Fibroblast of lung (primary cell): Measurements from ENCODE around the gene CALML4. TPM values are rescaled to one million over a fixed set of nuclear protein-coding genes. Genes with fewer than 3 reads are reported as not detected.

Experiments
- DNase-seq, 2 donors: peaks; one replicate each; pipeline versions ENCODE4 v3.0.0 to v3.0.0-alpha.2; 2010; ENCODE audit warnings: low read depth in 2 of 2
- H2AFZ ChIP-seq: 2 replicates; pipeline ENCODE4 v1.5.1; 2012; ENCODE audit warnings: low read length, control low read depth, inconsistent platforms
- H3K27ac ChIP-seq: 2 replicates; pipeline ENCODE4 v1.5.1; 2011; ENCODE audit warnings: low read length, control low read depth; ENCODE audit not compliant: insufficient read depth
- H3K27me3 ChIP-seq: 2 replicates; pipeline ENCODE4 v1.5.1; 2011; ENCODE audit warnings: mild to moderate bottlenecking, low read length; ENCODE audit not compliant: control insufficient read depth, insufficient read depth
- H3K36me3 ChIP-seq: 2 replicates; pipeline ENCODE4 v1.5.1; 2011; ENCODE audit warnings: low read length; ENCODE audit not compliant: control insufficient read depth, insufficient read depth
- H3K4me1 ChIP-seq: 2 replicates; pipeline ENCODE4 v1.5.1; 2011; ENCODE audit warnings: low read length; ENCODE audit not compliant: control insufficient read depth, insufficient read depth; ENCODE audit errors: extremely low read depth
- H3K4me2 ChIP-seq: 2 replicates; pipeline ENCODE4 v1.5.1; 2011; ENCODE audit warnings: low read length, control low read depth; ENCODE audit not compliant: insufficient read depth; ENCODE audit errors: extremely low read depth
- H3K4me3 ChIP-seq, 4 experiments: fragments of 200-600 bp in 1 of 4; sonication (generic) in 1 of 4; replicated peaks in 1 of 4; 2 replicates each; pipeline ENCODE4 v1.5.1; 2011 to 2016; ENCODE audit warnings: low read length in 4 of 4, low read depth in 3 of 4, mild to moderate bottlenecking in 3 of 4, control low read depth in 2 of 4, inconsistent platforms in 1 of 4, mixed read lengths in 1 of 4; ENCODE audit not compliant: insufficient read depth in 1 of 4; ENCODE audit errors: control extremely low read depth in 1 of 4
- H3K79me2 ChIP-seq: 2 replicates; pipeline ENCODE4 v1.5.1; 2012; ENCODE audit warnings: mild to moderate bottlenecking, low read length, inconsistent platforms; ENCODE audit not compliant: control insufficient read depth, insufficient read depth
- H3K9ac ChIP-seq: 2 replicates; pipeline ENCODE4 v1.5.1; 2011; ENCODE audit warnings: mild to moderate bottlenecking, low read length, control low read depth; ENCODE audit not compliant: insufficient read depth
- H3K9me3 ChIP-seq: 2 replicates; pipeline ENCODE4 v1.5.1; 2012; ENCODE audit warnings: low read depth, low read length; ENCODE audit not compliant: control insufficient read depth, insufficient read depth
- H4K20me1 ChIP-seq: 2 replicates; pipeline ENCODE4 v1.5.1; 2011; ENCODE audit warnings: low read length; ENCODE audit not compliant: control insufficient read depth, insufficient read depth; ENCODE audit errors: extremely low read depth
- CTCF ChIP-seq, 2 donors: IDR thresholded peaks in 1 of 2; conservative IDR thresholded peaks in 1 of 2; 1 replicate in 1 of 2; 2 replicates in 1 of 2; pipeline ENCODE4 v1.5.1; 2011 to 2012; ENCODE audit warnings: low read length in 2 of 2, control low read depth in 1 of 2, inconsistent platforms in 1 of 2, low read depth in 1 of 2, mild to moderate bottlenecking in 1 of 2
- EZH2 ChIP-seq: IDR thresholded peaks from 2 replicates; pipeline ENCODE4 v1.5.1; 2012; ENCODE audit warnings: low read length, control low read depth, mild to moderate bottlenecking; ENCODE audit errors: missing control alignments
- polyA plus RNA-seq, 2 donors: library from polyadenylated mRNA; depleted of rRNA in 1 of 2; stranded (reverse) in 1 of 2; unstranded in 1 of 2; fragments of >200 nt; gene quantifications; 2 replicates each; pipeline ENCODE4 v1.2.1, GENCODE V29; 2011 to 2012; ENCODE audit warnings: missing spikeins in 1 of 2
- total RNA-seq: library from RNA; depleted of rRNA; stranded (reverse); fragments of >200 nt; gene quantifications from 2 replicates; pipeline ENCODE4 v1.2.1, GENCODE V29; 2014

CALML4 gene
- total and polyA plus RNA-seq, 2 donors (not counting 1 experiment from before 2014, with no cell fraction given) = 1.8 to 2.0 TPM

GRCh38 chr15:68201879-68202261, 3.3 kb downstream of the CALML4 start:
- Histone ChIP-seq H3K27ac (no peak overlapping the region), H4K20me1 (no peaks in the 10 kb centered on the region), H3K4me2 (no peak overlapping the region), H3K4me3 (no peak overlapping the region), H3K27me3 (no peaks in the 10 kb centered on the region), H3K9me3 (no peaks in the 10 kb centered on the region), H3K9ac (no peak overlapping the region), H3K4me1 (no peaks in the 10 kb centered on the region), H2AFZ (no peak overlapping the region), H3K79me2 (no peaks in the 10 kb centered on the region), H3K36me3 (peaks cover 2% of the 10 kb centered on the region)
- TF ChIP-seq EZH2 (no peak), CTCF (conservative IDR thresholded peaks at IDR 0.05 in 1 of 2, IDR thresholded peaks at IDR 0.05 in 1 of 2; ENCODE audit: low read depth in 1 of 2, low read length in 2 of 2) (no peak)
- DNase-seq = no peak

GRCh38 chr15:68201153-68201878, 3.8 kb downstream of the CALML4 start:
- no peak overlapping the region for H3K4me2 ChIP-seq
- no peaks in the 10 kb centered on the region for H3K9me3 ChIP-seq
- no peak for DNase-seq
- no peak overlapping the region for H2AFZ ChIP-seq
- H3K79me2 ChIP-seq = no peaks in the 10 kb centered on the region
- no peaks in the 10 kb centered on the region for H3K27me3 ChIP-seq
- H3K4me3 ChIP-seq = no peak overlapping the region
- TF ChIP-seq CTCF (conservative IDR thresholded peaks at IDR 0.05 in 1 of 2, IDR thresholded peaks at IDR 0.05 in 1 of 2; ENCODE audit: low read depth in 1 of 2, low read length in 2 of 2) = no peak
- TF ChIP-seq EZH2 = no peak
- no peak overlapping the region for H3K9ac ChIP-seq
- no peaks in the 10 kb centered on the region for H3K4me1 ChIP-seq
- H3K36me3 ChIP-seq = peaks cover 3% of the 10 kb centered on the region
- no peak overlapping the region for H3K27ac ChIP-seq
- no peaks in the 10 kb centered on the region for H4K20me1 ChIP-seq

- Histone ChIP-seq H3K79me2 (no peaks in the 10 kb centered on the region), H3K27ac (no peak overlapping the region), H3K36me3 (peaks cover 3% of the 10 kb centered on the region), H3K27me3 (no peaks in the 10 kb centered on the region), H3K9ac (no peak overlapping the region), H2AFZ (no peak overlapping the region), H3K4me3 (no peak overlapping the region), H3K9me3 (no peaks in the 10 kb centered on the region), H3K4me2 (no peak overlapping the region), H4K20me1 (no peaks in the 10 kb centered on the region), H3K4me1 (no peaks in the 10 kb centered on the region)
- no peak for TF ChIP-seq EZH2
- TF ChIP-seq CTCF (conservative IDR thresholded peaks at IDR 0.05 in 1 of 2, IDR thresholded peaks at IDR 0.05 in 1 of 2; ENCODE audit: low read depth in 1 of 2, low read length in 2 of 2) = no peak
- no peak for DNase-seq
These were observed 4.9 kb downstream of the CALML4 start for GRCh38 chr15:68200016-68200861.
